HG02852 (cell line): ENCODE measurements around the gene UBASH3A.

ENCODE experiments used
- ATAC-seq: cut with Tn5 transposase; IDR thresholded peaks from one replicate; pipeline ENCODE4 v1.9.1; 2021; ENCODE audit warnings: mild to moderate bottlenecking, moderate library complexity; ENCODE audit not compliant: unreplicated experiment

Gene UBASH3A

GRCh38 chr21:42486072-42486471, 82.4 kb downstream of the UBASH3A start:
- ATAC-seq: no peak

GRCh38 chr21:42486531-42486930, 82.8 kb downstream of the UBASH3A start:
- ATAC-seq: no peak

DNA sequence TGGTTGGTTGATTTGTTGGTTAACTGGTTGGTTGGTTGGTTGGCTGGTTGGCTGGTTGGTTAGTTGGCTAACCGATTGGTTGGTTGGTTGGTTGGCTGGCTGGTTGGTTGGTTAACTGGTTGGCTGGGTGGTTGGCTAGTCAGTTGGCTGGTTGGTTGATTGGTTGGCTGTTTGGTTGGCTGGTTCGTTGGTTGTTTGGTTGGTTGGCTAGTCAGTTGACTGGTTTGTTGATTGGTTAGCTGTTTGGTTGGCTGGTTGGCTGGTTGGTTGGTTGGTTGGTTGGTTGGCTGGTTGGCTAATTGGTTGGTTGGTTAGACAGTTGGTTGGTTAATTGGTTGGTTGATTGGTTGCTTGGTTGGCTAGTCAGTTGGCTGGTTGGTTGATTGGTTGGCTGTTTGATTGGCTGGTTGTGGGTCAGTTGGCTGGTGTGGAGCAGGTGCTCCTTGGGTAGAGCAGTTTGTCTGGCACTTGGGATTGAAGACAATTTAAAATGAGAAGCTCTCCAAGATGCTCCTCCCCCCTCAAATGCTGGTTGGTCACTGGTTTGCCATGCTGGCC, 85.4 kb downstream of the UBASH3A start:
- no peak for ATAC-seq

DNA sequence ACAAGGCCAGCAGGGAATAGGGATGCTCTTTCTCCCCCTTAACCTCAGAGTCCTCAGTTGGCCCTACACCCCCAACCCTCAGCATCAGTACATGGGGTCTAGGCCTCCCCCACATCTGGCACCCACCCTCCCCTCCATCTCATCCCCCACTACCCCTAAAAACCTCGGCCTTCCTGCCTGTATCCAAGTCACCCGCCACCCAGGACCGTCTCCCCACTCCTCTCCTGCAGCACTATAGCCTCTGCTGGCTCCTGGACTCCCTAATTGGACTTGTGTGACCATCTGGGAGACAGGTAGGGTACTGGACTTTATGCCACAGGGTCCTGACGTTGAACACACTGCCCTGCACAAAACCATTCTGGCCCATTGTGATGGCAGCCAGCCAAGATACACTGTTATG, 86.3 kb downstream of the UBASH3A start:
- no peak for ATAC-seq

- ATAC-seq: no peak
These were observed 87.0 kb downstream of the UBASH3A start for GRCh38 chr21:42490720-42491119.

DNA sequence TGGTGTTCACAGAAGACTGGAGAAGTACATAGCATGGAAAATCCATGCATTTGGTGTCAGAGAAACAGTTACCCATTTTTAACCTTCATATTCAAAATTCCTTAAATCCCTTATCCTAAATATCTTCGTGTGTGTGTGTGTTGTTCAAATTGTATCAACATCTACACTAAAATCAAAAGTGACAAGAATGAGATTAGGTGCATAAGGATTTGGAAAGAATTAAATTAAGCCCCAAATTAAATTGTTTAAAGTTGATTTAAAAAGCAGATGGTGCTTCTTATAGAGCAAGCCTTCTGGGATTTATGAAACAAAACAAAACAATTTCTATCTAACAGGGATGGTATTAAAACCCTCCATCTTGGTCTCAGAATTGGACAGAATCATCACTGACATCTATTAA, 87.6 kb downstream of the UBASH3A start:
- no peak for ATAC-seq

GRCh38 chr21:42492201-42492600, 88.5 kb downstream of the UBASH3A start:
- no peak for ATAC-seq

- ATAC-seq: no peak
These were observed 89.7 kb downstream of the UBASH3A start for GRCh38 chr21:42493109-42494060.

DNA sequence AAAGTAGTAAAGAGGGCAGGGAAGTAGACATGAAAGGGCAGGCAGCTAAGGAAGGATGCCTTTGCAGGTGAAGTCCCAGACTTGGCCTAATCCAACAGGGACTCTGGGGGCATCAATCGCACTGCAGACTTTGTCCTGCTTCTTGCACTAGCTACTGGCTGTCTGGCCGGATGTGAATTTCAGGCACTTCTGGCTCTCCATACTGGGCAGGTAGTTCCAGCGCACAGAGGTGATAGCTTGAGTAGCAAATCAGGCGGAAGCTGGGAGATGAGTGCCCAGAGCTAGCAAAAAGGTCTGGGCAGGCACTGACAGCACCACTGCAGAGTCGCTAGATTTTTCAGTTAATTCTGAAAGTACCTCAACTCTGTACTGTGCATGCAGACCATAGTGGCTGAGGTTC, 91.3 kb downstream of the UBASH3A start:
- no peak for ATAC-seq

DNA sequence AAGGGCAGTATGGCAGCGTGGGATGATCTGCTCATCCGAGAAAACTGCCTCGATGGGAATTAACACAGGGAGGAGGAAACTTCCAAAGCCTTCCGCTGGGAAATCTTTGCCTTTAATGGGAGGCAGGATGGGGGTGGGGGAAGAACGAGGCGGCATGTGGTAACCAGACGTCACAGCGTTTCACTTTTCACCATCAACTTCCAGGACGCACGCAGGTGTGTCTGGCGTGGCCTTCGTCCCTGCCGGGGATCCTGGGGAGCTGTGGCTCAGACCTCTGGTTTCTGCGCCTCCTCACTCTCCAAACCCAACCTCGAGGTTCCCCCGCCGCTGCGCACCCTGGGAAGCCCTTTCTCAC, 92.0 kb downstream of the UBASH3A start:
- peak; percentile 18 for ATAC-seq

GRCh38 chr21:42496120-42496838, 92.6 kb downstream of the UBASH3A start, which contains the start of gene RSPH1:
RSPH1 (minus strand) TSS chr21:42496224; CDS start chr21:42496186, 38 bp downstream.
- peak; percentile 97 for ATAC-seq

- ATAC-seq: no peak
These were observed 93.1 kb downstream of the UBASH3A start for GRCh38 chr21:42496839-42497202.
